Measurements from ENCODE around the gene TWF1.
A peak's percentile ranks its signal among the peaks of the same experiment; 100 is the strongest.

The TWF1 gene

GRCh38 chr12:43795716-43796280 lies 10.3 kb downstream of the TWF1 start:
- H3K4me3 Mint-ChIP-seq = no peak overlapping the region
- no peaks in the 10 kb centered on the region for H3K9me3 Mint-ChIP-seq
- TF ChIP-seq, protein P1, sequence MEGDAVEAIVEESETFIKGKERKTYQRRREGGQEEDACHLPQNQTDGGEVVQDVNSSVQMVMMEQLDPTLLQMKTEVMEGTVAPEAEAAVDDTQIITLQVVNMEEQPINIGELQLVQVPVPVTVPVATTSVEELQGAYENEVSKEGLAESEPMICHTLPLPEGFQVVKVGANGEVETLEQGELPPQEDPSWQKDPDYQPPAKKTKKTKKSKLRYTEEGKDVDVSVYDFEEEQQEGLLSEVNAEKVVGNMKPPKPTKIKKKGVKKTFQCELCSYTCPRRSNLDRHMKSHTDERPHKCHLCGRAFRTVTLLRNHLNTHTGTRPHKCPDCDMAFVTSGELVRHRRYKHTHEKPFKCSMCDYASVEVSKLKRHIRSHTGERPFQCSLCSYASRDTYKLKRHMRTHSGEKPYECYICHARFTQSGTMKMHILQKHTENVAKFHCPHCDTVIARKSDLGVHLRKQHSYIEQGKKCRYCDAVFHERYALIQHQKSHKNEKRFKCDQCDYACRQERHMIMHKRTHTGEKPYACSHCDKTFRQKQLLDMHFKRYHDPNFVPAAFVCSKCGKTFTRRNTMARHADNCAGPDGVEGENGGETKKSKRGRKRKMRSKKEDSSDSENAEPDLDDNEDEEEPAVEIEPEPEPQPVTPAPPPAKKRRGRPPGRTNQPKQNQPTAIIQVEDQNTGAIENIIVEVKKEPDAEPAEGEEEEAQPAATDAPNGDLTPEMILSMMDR (IDR thresholded peaks at IDR 0.05; ENCODE audit: unreplicated experiment in 3 of 3) = no peak
- no peak overlapping the region for H3K27ac Mint-ChIP-seq
- no peaks in the 10 kb centered on the region for H3K27me3 Mint-ChIP-seq (ENCODE audit: low read depth)
- H3K36me3 Mint-ChIP-seq (ENCODE audit: low read depth) = peaks cover 44% of the 10 kb centered on the region
- H3K4me1 Mint-ChIP-seq = no peaks in the 10 kb centered on the region

DNA sequence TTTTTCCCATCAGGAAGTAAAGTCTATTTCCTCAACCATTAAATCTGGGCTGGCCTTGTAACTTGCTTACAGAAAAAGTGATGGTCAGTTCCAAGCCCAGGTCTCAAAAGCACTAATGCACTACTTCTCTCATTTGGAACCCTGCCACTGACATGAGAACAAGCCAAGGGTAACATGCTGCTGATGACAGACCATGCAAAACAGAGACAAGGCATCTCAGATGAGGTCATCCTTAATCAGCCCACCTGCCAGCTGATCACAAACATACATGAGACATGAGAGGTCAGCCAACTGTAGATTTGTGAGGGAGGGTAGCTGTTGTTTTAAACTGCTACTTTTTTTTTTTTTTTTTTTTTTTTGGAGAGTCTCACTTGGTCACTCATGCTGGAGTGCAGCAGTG lies 16.2 kb downstream of the TWF1 start:
- Mint-ChIP-seq H3K4me3 (no peak overlapping the region), H3K27ac (no peak overlapping the region), H3K36me3 (ENCODE audit: low read depth) (peaks cover 9% of the 10 kb centered on the region), H3K9me3 (no peaks in the 10 kb centered on the region), H3K27me3 (ENCODE audit: low read depth) (no peaks in the 10 kb centered on the region), H3K4me1 (no peaks in the 10 kb centered on the region)
- TF ChIP-seq, protein P1 (IDR thresholded peaks at IDR 0.05; ENCODE audit: unreplicated experiment in 3 of 3) = no peak

GRCh38 chr12:43786899-43787693 lies 19.0 kb downstream of the TWF1 start:
- H3K27ac Mint-ChIP-seq = no peak overlapping the region
- H3K27me3 Mint-ChIP-seq (ENCODE audit: low read depth) = no peaks in the 10 kb centered on the region
- no peaks in the 10 kb centered on the region for H3K4me1 Mint-ChIP-seq
- H3K36me3 Mint-ChIP-seq (ENCODE audit: low read depth) = peaks cover 7% of the 10 kb centered on the region
- no peak overlapping the region for H3K4me3 Mint-ChIP-seq
- TF ChIP-seq, protein P1 (IDR thresholded peaks at IDR 0.05; ENCODE audit: unreplicated experiment in 3 of 3) = no peak
- H3K9me3 Mint-ChIP-seq = no peaks in the 10 kb centered on the region

DNA sequence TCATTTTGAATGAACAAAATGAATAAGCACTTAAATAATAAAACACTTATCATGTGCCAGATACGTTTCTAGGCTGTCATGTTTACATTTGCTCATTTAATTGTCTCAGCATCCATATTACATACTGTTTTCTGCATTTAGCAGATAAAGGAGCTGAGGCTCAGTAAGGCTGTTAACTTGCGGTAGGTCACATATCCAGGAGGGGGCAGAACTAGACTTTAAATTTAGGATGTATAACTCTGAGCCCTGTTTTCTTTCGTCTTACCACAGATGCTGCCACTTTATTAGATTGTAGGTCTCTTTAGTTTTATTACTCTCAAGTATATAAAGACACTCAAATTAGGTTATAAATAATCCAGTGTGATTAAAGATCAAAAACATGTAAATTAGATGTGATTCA lies 29.6 kb downstream of the TWF1 start:
- Mint-ChIP-seq H3K9me3 (no peaks in the 10 kb centered on the region), H3K36me3 (ENCODE audit: low read depth) (peaks cover 6% of the 10 kb centered on the region), H3K27me3 (ENCODE audit: low read depth) (no peaks in the 10 kb centered on the region), H3K4me3 (no peak overlapping the region), H3K4me1 (no peaks in the 10 kb centered on the region), H3K27ac (no peak overlapping the region)
- TF ChIP-seq, protein P1 (IDR thresholded peaks at IDR 0.05; ENCODE audit: unreplicated experiment in 3 of 3) = peak; percentile 30 to 42 (median 35)

DNA sequence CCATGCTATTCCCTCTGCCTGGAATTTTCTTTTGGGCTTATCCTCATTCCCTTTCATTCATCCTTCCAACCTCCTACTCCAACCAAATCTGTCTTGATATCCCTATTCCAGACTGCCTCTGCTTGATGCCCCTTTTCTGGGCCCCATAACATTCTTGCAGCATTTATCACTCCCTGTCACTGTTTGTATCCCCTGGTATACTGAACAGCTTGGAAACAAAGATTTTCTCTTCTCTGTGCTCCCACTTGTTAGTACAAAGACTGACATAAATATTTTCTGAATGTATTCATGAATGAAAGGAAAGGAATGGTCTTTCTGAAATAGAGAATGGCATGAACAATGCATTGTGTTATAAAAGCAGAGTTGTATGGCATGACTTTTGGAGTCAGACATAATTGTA lies 39.8 kb downstream of the TWF1 start:
- TF ChIP-seq, protein P1 (IDR thresholded peaks at IDR 0.05; ENCODE audit: unreplicated experiment in 3 of 3) = no peak
- H3K36me3 Mint-ChIP-seq (ENCODE audit: low read depth) = peaks cover 9% of the 10 kb centered on the region
- no peak overlapping the region for H3K4me3 Mint-ChIP-seq
- H3K27me3 Mint-ChIP-seq (ENCODE audit: low read depth) = no peaks in the 10 kb centered on the region
- no peak overlapping the region for H3K27ac Mint-ChIP-seq
- H3K9me3 Mint-ChIP-seq = no peaks in the 10 kb centered on the region
- H3K4me1 Mint-ChIP-seq = no peaks in the 10 kb centered on the region

DNA sequence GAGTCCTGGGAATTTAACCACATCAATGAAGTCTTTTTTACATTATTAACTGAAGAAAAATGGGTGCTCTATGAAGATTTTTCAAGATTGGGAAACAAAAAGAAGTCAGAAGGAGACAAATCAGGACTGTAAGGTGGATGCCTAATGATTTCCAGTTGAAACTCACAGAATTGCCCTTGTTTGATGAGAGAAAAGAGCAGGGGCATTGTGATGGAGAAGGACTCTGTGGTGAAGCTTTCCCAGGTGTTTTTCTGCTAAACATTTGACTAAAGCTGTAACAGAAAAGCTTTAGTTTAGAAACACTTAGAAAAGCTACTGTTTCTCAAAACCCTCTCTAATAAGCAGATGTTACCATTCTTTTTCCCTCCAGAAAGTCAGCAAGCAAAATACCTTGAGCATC lies 41.6 kb downstream of the TWF1 start:
- H3K27ac Mint-ChIP-seq = no peak overlapping the region
- no peaks in the 10 kb centered on the region for H3K36me3 Mint-ChIP-seq (ENCODE audit: low read depth)
- TF ChIP-seq, protein P1 (IDR thresholded peaks at IDR 0.05; ENCODE audit: unreplicated experiment in 3 of 3) = no peak
- H3K9me3 Mint-ChIP-seq = no peaks in the 10 kb centered on the region
- no peak overlapping the region for H3K4me3 Mint-ChIP-seq
- peaks cover 9% of the 10 kb centered on the region for H3K4me1 Mint-ChIP-seq
- H3K27me3 Mint-ChIP-seq (ENCODE audit: low read depth) = no peaks in the 10 kb centered on the region
